GM12878 (cell line): Measurements from ENCODE around the gene OR5AK2. TPM values are rescaled to one million over a fixed set of nuclear protein-coding genes. Genes with fewer than 3 reads are reported as not detected.

Experiments
- ATAC-seq: fragments of 200-7000 bp; cut with Tn5 transposase; 3 replicates; pipeline ENCODE4 v1.9.1; 2020; ENCODE audit warnings: mild to moderate bottlenecking, moderate library complexity
- BruUV-seq: library from RNA; stranded (reverse); fragments of 400-500 nt; replicated peaks from 2 replicates; lab custom pipeline; 2021; lab: Mats Ljungman, UMichigan
- CTCF ChIA-PET: fragments of 300-600 bp; sonication (Branson Sonifier 250); formaldehyde crosslinking; extraction: SDS; loops from one replicate; lab custom pipeline; 2021; ENCODE audit warnings: inconsistent platforms; lab: Yijun Ruan, JAX
- POLR2A ChIA-PET: fragments of 350-600 bp; formaldehyde crosslinking; extraction: SDS; loops from one replicate; lab custom pipeline; 2021; ENCODE audit warnings: inconsistent platforms; lab: Charles Lee
- RAD21 ChIA-PET: fragments of 300-600 bp; sonication (Branson Sonifier 250); formaldehyde crosslinking; loops from one replicate; lab custom pipeline; 2023; ENCODE audit warnings: antibody characterized with exemption; ENCODE audit not compliant: unreplicated experiment; lab: Charles Lee
- SMC1A ChIA-PET: fragments of 300-600 bp; sonication (Branson Sonifier 250); formaldehyde crosslinking; loops from one replicate; lab custom pipeline; 2023; ENCODE audit not compliant: unreplicated experiment, uncharacterized antibody; lab: Charles Lee
- DNase-seq: peaks from one replicate; pipeline ENCODE4 v3.0.0-alpha.2; 2011; ENCODE audit warnings: low read depth, low spot score
- FAIRE-seq: peaks from 3 replicates; lab custom pipeline; 2011; peaks lifted over from hg19 to GRCh38; lab: Jason Lieb, UNC
- H2AFZ ChIP-seq: 2 replicates; pipeline ENCODE4 v1.6.0; 2011; ENCODE audit warnings: low read depth, low read length, control low read depth; ENCODE audit not compliant: control insufficient read depth
- H3K27ac ChIP-seq: 2 replicates; pipeline ENCODE4 v1.5.1; 2011; ENCODE audit warnings: control low read depth; ENCODE audit not compliant: control insufficient read depth, insufficient read depth
- H3K27me3 ChIP-seq, 2 experiments: replicated peaks in 1 of 2; 2 replicates each; pipeline versions ENCODE4 v1.6.0 to v1.6.1; 2011; ENCODE audit warnings: low read length in 1 of 2; ENCODE audit not compliant: control insufficient read depth in 2 of 2, insufficient read depth in 2 of 2
- H3K36me3 ChIP-seq, 2 experiments: 2 replicates each; pipeline ENCODE4 v1.5.1; 2011; ENCODE audit warnings: low read length in 1 of 2; ENCODE audit not compliant: control insufficient read depth in 2 of 2, insufficient read depth in 2 of 2
- H3K4me1 ChIP-seq: 2 replicates; pipeline ENCODE4 v1.6.1; 2011; ENCODE audit warnings: mild to moderate bottlenecking, low read length, moderate library complexity, mixed read lengths; ENCODE audit not compliant: control insufficient read depth, insufficient read depth
- H3K4me2 ChIP-seq: 2 replicates; pipeline ENCODE4 v1.6.0; 2011; ENCODE audit warnings: control low read depth; ENCODE audit not compliant: control insufficient read depth, insufficient read depth
- H3K4me3 ChIP-seq: fragments of 200-600 bp; sonication (generic); 2 replicates; pipeline ENCODE4 v1.5.1; 2016
- H3K79me2 ChIP-seq: 2 replicates; pipeline ENCODE4 v1.6.0; 2011; ENCODE audit warnings: low read length; ENCODE audit not compliant: control insufficient read depth, insufficient read depth
- H3K9ac ChIP-seq: 2 replicates; pipeline ENCODE4 v1.8.0; 2011; ENCODE audit warnings: low read length, control low read depth, mixed read lengths; ENCODE audit not compliant: control insufficient read depth, insufficient read depth
- H3K9me3 ChIP-seq: replicated peaks from 3 replicates; pipeline ENCODE4 v1.5.1; 2011; ENCODE audit warnings: mild to moderate bottlenecking, low read length; ENCODE audit not compliant: control insufficient read depth, insufficient read depth
- H4K20me1 ChIP-seq: 2 replicates; pipeline ENCODE4 v1.6.0; 2011; ENCODE audit not compliant: control insufficient read depth, insufficient read depth
- ATF7 ChIP-seq: fragments of 450-650 bp; IDR thresholded peaks from 2 replicates; pipeline ENCODE4 v1.6.1; 2016; ENCODE audit warnings: low read depth, mild to moderate bottlenecking
- CBFB ChIP-seq: IDR thresholded peaks from 2 replicates; pipeline ENCODE4 v1.6.1; 2016; ENCODE audit warnings: antibody characterized with exemption, low read depth
- CHD4 ChIP-seq: fragments of 200-600 bp; sonication (generic); IDR thresholded peaks from 2 replicates; pipeline ENCODE4 v1.6.1; 2016; ENCODE audit warnings: mild to moderate bottlenecking
- ETV6 ChIP-seq, 2 experiments: fragments of 450-650 bp in 1 of 2; IDR thresholded peaks in 1 of 2; conservative IDR thresholded peaks in 1 of 2; 2 replicates each; pipeline ENCODE4 v1.6.1; 2014; ENCODE audit warnings: antibody characterized with exemption in 1 of 2, borderline replicate concordance in 1 of 2, low read depth in 1 of 2, mild to moderate bottlenecking in 1 of 2, moderate library complexity in 1 of 2
- FOXM1 ChIP-seq: IDR thresholded peaks from 2 replicates; pipeline ENCODE4 v1.6.1; 2012; ENCODE audit warnings: low read depth, mild to moderate bottlenecking, inconsistent platforms, low read length, moderate library complexity
- GABPA ChIP-seq: IDR thresholded peaks from 2 replicates; pipeline ENCODE4 v1.6.1; 2014; ENCODE audit warnings: antibody characterized with exemption, low read depth, mild to moderate bottlenecking, inconsistent platforms
- KDM1A ChIP-seq: fragments of 200-600 bp; sonication (generic); IDR thresholded peaks from 2 replicates; pipeline ENCODE4 v1.6.1; 2016; ENCODE audit warnings: borderline replicate concordance
- MTA2 ChIP-seq: fragments of 450-650 bp; IDR thresholded peaks from 2 replicates; pipeline ENCODE4 v1.6.1; 2016; ENCODE audit warnings: low read depth, mild to moderate bottlenecking, moderate library complexity
- NFIC ChIP-seq: IDR thresholded peaks from 2 replicates; pipeline ENCODE4 v1.6.1; 2012; ENCODE audit warnings: low read depth, mild to moderate bottlenecking, inconsistent platforms, low read length, moderate library complexity
- NR2F1 ChIP-seq: fragments of 450-650 bp; conservative IDR thresholded peaks from 2 replicates; pipeline ENCODE4 v1.6.1; 2017; ENCODE audit warnings: mild to moderate bottlenecking
- RUNX3 ChIP-seq: IDR thresholded peaks from 2 replicates; pipeline ENCODE4 v1.6.1; 2012; ENCODE audit warnings: low read length, inconsistent platforms
- SP1 ChIP-seq: IDR thresholded peaks from one replicate; pipeline ENCODE4 v1.6.1; 2011; ENCODE audit warnings: low read depth, low read length
- STAT3 ChIP-seq: IDR thresholded peaks from 2 replicates; pipeline ENCODE4 v1.6.1; 2011; ENCODE audit warnings: low read depth, low read length, improper control_type of control experiment
- TBL1XR1 ChIP-seq: IDR thresholded peaks from 2 replicates; pipeline ENCODE4 v1.6.1; 2012; ENCODE audit warnings: low read depth, low read length, improper control_type of control experiment
- ZNF622 ChIP-seq: fragments of 450-650 bp; IDR thresholded peaks from 2 replicates; pipeline ENCODE4 v1.6.1; 2017; ENCODE audit warnings: mild to moderate bottlenecking, inconsistent platforms
- WGBS: methylation state at CpG from one replicate; pipeline ENCODE4 v1.1.6; 2016; ENCODE audit warnings: low lambda C conversion rate; ENCODE audit not compliant: insufficient replicate concordance, insufficient coverage; ENCODE audit errors: missing lambda C conversion rate; 5-methylcytosine and 5-hydroxymethylcytosine counted together
- in situ Hi-C: fragments of 300-500 bp; cut with MboI; formaldehyde crosslinking; loops from 9 replicates; pipeline ENCODE4 v1.14.3; 2018; ENCODE audit warnings: mixed read lengths
- intact Hi-C: fragments of 100-400 bp; cut with micrococcal nuclease; formaldehyde crosslinking; loops from one replicate; pipeline ENCODE4 v1.14.2; 2022; ENCODE audit not compliant: unreplicated experiment
- polyA plus RNA-seq, 11 experiments: library from polyadenylated mRNA; depleted of rRNA in 4 of 11; unstranded in 6 of 11; stranded (reverse) in 5 of 11; fragments of >200 nt; fragmentation: Nextera tagmentation in 4 of 11; fragmentation: Illumina TruSeq in 1 of 11; extraction: Ambion mirVana in 4 of 11; extraction: Trizol in 1 of 11; gene quantifications; 1 replicate in 1 of 11; 2 replicates in 10 of 11; pipeline versions ENCODE4 v1.2.1 to v1.2.3, GENCODE V29; 2011 to 2016; ENCODE audit warnings: inconsistent platforms in 2 of 11, missing spikeins in 2 of 11, low read depth in 1 of 11
- total RNA-seq, 4 experiments: library from RNA; depleted of rRNA in 3 of 4; stranded (reverse); fragments of >200 nt in 3 of 4; fragmentation: Illumina TruSeq in 1 of 4; extraction: Trizol in 1 of 4; gene quantifications; 2 replicates each; pipeline versions ENCODE4 v1.2.1 to v1.2.3, GENCODE V29; 2013 to 2021
- TF ChIP-seq, protein P1 (sequence below): IDR thresholded peaks from 2 replicates; pipeline ENCODE4 v1.6.1; 2012; ENCODE audit warnings: mild to moderate bottlenecking, low read depth, low read length
- TF ChIP-seq, protein P2 (sequence below): IDR thresholded peaks from 2 replicates; pipeline ENCODE4 v1.6.1; 2011; ENCODE audit warnings: mild to moderate bottlenecking, low read depth, low read length, moderate library complexity; ENCODE audit not compliant: insufficient replicate concordance

OR5AK2 gene
- total and polyA plus RNA-seq, 10 of the 15 experiments (the other 5 are each of a cell fraction or from before 2014, with no cell fraction given): not detected

DNA sequence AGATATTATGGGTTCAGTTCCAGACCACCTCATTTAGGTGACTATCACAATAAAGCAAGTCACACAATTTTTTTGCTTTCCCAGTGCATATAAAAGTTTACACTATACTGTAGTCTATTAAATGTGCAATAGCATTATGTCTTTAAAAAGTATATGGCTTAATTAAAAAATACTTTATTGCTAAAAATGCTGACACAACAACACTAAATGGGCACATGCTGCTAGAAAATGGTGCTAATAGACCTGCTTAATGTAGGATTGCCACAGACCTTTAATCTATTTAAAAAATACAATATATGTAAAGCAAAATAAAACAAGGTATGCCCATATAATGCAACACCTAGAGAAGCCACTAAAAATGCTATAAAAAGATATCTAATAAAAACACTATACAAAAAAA lies 27.1 kb upstream of the OR5AK2 start:
- no peaks in the 10 kb centered on the region for H3K79me2 ChIP-seq
- no peaks in the 10 kb centered on the region for H3K36me3 ChIP-seq
- in situ Hi-C loops: no loop called here
- H3K4me1 ChIP-seq: no peaks in the 10 kb centered on the region
- TF ChIP-seq CHD4 (no peak), TBL1XR1 (no peak), KDM1A (no peak), FOXM1 (no peak), MTA2 (no peak), ETV6 (conservative IDR thresholded peaks at IDR 0.05 in 1 of 2, IDR thresholded peaks at IDR 0.05 in 1 of 2; ENCODE audit: borderline replicate concordance in 1 of 2, low read depth in 1 of 2) (no peak)
- DNase-seq (no peak), ATAC-seq (no peak), FAIRE-seq (no peak)
- H2AFZ ChIP-seq: no peak overlapping the region
- no peaks in the 10 kb centered on the region for H3K9me3 ChIP-seq
- SMC1A ChIA-PET: no interaction called here
- no peak overlapping the region for H3K27ac ChIP-seq
- H3K4me2 ChIP-seq: no peak overlapping the region
- H4K20me1 ChIP-seq: no peaks in the 10 kb centered on the region
- no peak overlapping the region for H3K4me3 ChIP-seq
- POLR2A ChIA-PET: no interaction called here
- H3K27me3 ChIP-seq: no peaks in the 10 kb centered on the region
- intact Hi-C loops: no loop called here
- CTCF ChIA-PET: no interaction called here
- no TSS peak for BruUV-seq
- no peak overlapping the region for H3K9ac ChIP-seq
- RAD21 ChIA-PET: no interaction called here

GRCh38 chr11:56967726-56968125 lies 21.0 kb upstream of the OR5AK2 start:
- in situ Hi-C loops: no loop called here
- no peak for TF ChIP-seq CBFB
- TF ChIP-seq ZNF622: no peak
- TF ChIP-seq NFIC: no peak
- TF ChIP-seq, protein P1, sequence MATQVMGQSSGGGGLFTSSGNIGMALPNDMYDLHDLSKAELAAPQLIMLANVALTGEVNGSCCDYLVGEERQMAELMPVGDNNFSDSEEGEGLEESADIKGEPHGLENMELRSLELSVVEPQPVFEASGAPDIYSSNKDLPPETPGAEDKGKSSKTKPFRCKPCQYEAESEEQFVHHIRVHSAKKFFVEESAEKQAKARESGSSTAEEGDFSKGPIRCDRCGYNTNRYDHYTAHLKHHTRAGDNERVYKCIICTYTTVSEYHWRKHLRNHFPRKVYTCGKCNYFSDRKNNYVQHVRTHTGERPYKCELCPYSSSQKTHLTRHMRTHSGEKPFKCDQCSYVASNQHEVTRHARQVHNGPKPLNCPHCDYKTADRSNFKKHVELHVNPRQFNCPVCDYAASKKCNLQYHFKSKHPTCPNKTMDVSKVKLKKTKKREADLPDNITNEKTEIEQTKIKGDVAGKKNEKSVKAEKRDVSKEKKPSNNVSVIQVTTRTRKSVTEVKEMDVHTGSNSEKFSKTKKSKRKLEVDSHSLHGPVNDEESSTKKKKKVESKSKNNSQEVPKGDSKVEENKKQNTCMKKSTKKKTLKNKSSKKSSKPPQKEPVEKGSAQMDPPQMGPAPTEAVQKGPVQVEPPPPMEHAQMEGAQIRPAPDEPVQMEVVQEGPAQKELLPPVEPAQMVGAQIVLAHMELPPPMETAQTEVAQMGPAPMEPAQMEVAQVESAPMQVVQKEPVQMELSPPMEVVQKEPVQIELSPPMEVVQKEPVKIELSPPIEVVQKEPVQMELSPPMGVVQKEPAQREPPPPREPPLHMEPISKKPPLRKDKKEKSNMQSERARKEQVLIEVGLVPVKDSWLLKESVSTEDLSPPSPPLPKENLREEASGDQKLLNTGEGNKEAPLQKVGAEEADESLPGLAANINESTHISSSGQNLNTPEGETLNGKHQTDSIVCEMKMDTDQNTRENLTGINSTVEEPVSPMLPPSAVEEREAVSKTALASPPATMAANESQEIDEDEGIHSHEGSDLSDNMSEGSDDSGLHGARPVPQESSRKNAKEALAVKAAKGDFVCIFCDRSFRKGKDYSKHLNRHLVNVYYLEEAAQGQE: no peak
- TF ChIP-seq, protein P2, sequence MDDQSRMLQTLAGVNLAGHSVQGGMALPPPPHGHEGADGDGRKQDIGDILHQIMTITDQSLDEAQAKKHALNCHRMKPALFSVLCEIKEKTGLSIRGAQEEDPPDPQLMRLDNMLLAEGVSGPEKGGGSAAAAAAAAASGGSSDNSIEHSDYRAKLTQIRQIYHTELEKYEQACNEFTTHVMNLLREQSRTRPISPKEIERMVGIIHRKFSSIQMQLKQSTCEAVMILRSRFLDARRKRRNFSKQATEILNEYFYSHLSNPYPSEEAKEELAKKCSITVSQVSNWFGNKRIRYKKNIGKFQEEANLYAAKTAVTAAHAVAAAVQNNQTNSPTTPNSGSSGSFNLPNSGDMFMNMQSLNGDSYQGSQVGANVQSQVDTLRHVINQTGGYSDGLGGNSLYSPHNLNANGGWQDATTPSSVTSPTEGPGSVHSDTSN: no peak
- no peak for TF ChIP-seq NR2F1
- TF ChIP-seq SP1: no peak
- TF ChIP-seq ATF7: no peak
- no peak for TF ChIP-seq FOXM1
- no peak for TF ChIP-seq RUNX3
- no peak for TF ChIP-seq STAT3
- no peak for TF ChIP-seq GABPA

More at GRCh38 chr11:56967726-56968125, 21.0 kb upstream of the OR5AK2 start:
- CTCF ChIA-PET: no interaction called here
- POLR2A ChIA-PET: no interaction called here
- 0% methylated on average over 1 of the region's 1 CpG for WGBS
- Histone ChIP-seq H4K20me1 (no peaks in the 10 kb centered on the region), H3K4me3 (no peak overlapping the region), H3K9ac (no peak overlapping the region), H3K4me1 (no peaks in the 10 kb centered on the region), H3K27ac (no peak overlapping the region), H3K27me3 (no peaks in the 10 kb centered on the region), H3K9me3 (no peaks in the 10 kb centered on the region), H2AFZ (no peak overlapping the region), H3K36me3 (no peaks in the 10 kb centered on the region), H3K4me2 (no peak overlapping the region), H3K79me2 (no peaks in the 10 kb centered on the region)
- intact Hi-C loops: no loop called here
- RAD21 ChIA-PET: interaction anchor here (0.6 kb wide), 1 partner anchor 1787 kb away, joined by 3 read pairs; no protein-coding TSS in a partner anchor
- BruUV-seq: no TSS peak
- SMC1A ChIA-PET: no interaction called here
- DNase-seq (no peak), ATAC-seq (no peak), FAIRE-seq (no peak)
